Astrocyte (in vitro differentiated cells and primary cell): ENCODE data around the gene GCK. TPM values are rescaled to one million over a fixed set of nuclear protein-coding genes. Genes with fewer than 3 reads are reported as not detected.
A peak's percentile ranks its signal among the peaks of the same experiment; 100 is the strongest.

Experiments used
- DNase-seq: peaks from one replicate; pipeline ENCODE4 v3.0.0-alpha.2; 2010; ENCODE audit warnings: low read depth
- FAIRE-seq: peaks from 2 replicates; lab custom pipeline; 2011; peaks lifted over from hg19 to GRCh38; lab: Jason Lieb, UNC
- H2AFZ ChIP-seq: 2 replicates; pipeline ENCODE4 v1.6.0; 2012; ENCODE audit warnings: low read depth, low read length, inconsistent platforms
- H3K27ac ChIP-seq: 2 replicates; pipeline ENCODE4 v1.5.1; 2011; ENCODE audit warnings: low read depth, low read length, inconsistent platforms
- H3K27me3 ChIP-seq: 2 replicates; pipeline ENCODE4 v1.6.0; 2011; ENCODE audit warnings: low read length, inconsistent platforms; ENCODE audit not compliant: insufficient read depth
- H3K36me3 ChIP-seq: 2 replicates; pipeline ENCODE4 v1.5.1; 2011; ENCODE audit warnings: low read length, inconsistent platforms; ENCODE audit not compliant: insufficient read depth
- H3K4me1 ChIP-seq: 2 replicates; pipeline ENCODE4 v1.5.1; 2011; ENCODE audit warnings: low read length, inconsistent platforms; ENCODE audit not compliant: insufficient read depth
- H3K4me2 ChIP-seq: 2 replicates; pipeline ENCODE4 v1.6.0; 2012; ENCODE audit warnings: low read length, inconsistent platforms
- H3K4me3 ChIP-seq: 2 replicates; pipeline ENCODE4 v1.5.1; 2011; ENCODE audit warnings: low read depth, mild to moderate bottlenecking, low read length, inconsistent platforms; ENCODE audit not compliant: insufficient read depth
- H3K79me2 ChIP-seq: 2 replicates; pipeline ENCODE4 v1.6.0; 2012; ENCODE audit warnings: mild to moderate bottlenecking, low read length, inconsistent platforms; ENCODE audit not compliant: insufficient read depth
- H3K9ac ChIP-seq: 2 replicates; pipeline ENCODE4 v1.6.0; 2012; ENCODE audit warnings: mild to moderate bottlenecking, low read length, inconsistent platforms
- H3K9me3 ChIP-seq: 2 replicates; pipeline ENCODE4 v1.5.1; 2012; ENCODE audit warnings: low read depth, mild to moderate bottlenecking, low read length, inconsistent platforms; ENCODE audit not compliant: insufficient read depth
- H4K20me1 ChIP-seq: 2 replicates; pipeline ENCODE4 v1.6.0; 2012; ENCODE audit warnings: low read length, inconsistent platforms; ENCODE audit not compliant: insufficient read depth
- H3K27ac Mint-ChIP-seq: one replicate; pipeline ENCODE4 v1.8.0; 2021; ENCODE audit warnings: mild to moderate bottlenecking, mixed read lengths; ENCODE audit not compliant: unreplicated experiment
- H3K27me3 Mint-ChIP-seq: one replicate; pipeline ENCODE4 v1.8.0; 2021; ENCODE audit warnings: low read depth, mixed read lengths; ENCODE audit not compliant: unreplicated experiment
- H3K36me3 Mint-ChIP-seq: one replicate; pipeline ENCODE4 v1.8.0; 2021; ENCODE audit warnings: low read depth, mixed read lengths; ENCODE audit not compliant: unreplicated experiment
- H3K4me1 Mint-ChIP-seq: one replicate; pipeline ENCODE4 v1.8.0; 2021; ENCODE audit warnings: low read depth, mixed read lengths; ENCODE audit not compliant: unreplicated experiment
- H3K4me3 Mint-ChIP-seq: one replicate; pipeline ENCODE4 v1.8.0; 2021; ENCODE audit warnings: mild to moderate bottlenecking, moderate library complexity, mixed read lengths; ENCODE audit not compliant: unreplicated experiment
- H3K9me3 Mint-ChIP-seq: one replicate; pipeline ENCODE4 v1.8.0; 2021; ENCODE audit warnings: mild to moderate bottlenecking, mixed read lengths; ENCODE audit not compliant: unreplicated experiment
- EZH2 ChIP-seq: IDR thresholded peaks from 2 replicates; pipeline ENCODE4 v1.6.1; 2012; ENCODE audit warnings: mild to moderate bottlenecking, low read length, inconsistent platforms; ENCODE audit not compliant: insufficient read depth
- total RNA-seq: library from RNA; stranded (reverse); gene quantifications from 2 replicates; pipeline ENCODE4 v1.2.1, GENCODE V29; 2021
- TF ChIP-seq, protein P1 (sequence below): IDR thresholded peaks from 2 replicates; pipeline ENCODE4 v1.5.1; 2011; ENCODE audit warnings: low read depth, mild to moderate bottlenecking, inconsistent platforms, low read length, moderate library complexity; ENCODE audit not compliant: insufficient read depth

The GCK gene
- total RNA-seq, 1 donor from 2014 or later = not detected

DNA sequence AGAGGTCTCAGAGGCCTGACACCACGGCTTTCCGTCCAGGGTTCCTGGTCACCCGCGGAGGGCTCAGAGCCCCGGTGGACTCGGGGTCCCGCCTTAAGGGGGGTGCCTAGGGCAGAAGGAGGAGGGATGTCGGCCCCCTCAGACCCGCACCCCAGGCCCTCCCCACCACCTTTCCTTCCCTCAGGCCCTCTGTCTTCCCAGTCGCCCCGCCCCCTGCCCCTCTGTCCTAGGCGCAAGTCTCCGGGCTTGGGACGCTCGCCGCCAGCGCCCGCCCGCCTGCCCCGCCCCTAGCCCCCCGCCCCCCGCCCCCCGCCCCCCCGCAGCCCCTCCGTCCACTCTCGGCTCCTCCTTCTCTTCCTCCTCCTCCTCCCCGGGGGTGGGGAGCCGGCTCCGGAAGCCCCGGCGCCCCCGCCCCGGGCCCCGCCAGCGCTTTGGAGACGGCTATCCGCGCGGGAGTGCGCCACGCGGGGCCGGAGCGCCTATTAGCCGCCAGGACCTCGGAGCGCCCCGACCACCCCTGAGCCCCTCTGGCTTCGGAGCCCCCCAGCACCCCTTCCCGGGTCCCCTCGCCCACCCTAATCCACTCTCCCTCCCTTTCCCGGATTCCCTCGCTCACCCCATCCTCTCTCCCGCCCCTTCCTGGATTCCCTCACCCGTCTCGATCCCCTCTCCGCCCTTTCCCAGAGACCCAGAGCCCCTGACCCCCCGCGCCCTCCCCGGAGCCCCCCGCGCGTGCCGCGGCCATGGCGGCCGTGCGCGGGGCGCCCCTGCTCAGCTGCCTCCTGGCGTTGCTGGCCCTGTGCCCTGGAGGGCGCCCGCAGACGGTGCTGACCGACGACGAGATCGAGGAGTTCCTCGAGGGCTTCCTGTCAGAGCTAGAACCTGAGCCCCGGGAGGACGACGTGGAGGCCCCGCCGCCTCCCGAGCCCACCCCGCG is 85.0 kb downstream of the GCK start, which contains the start of gene AEBP1:
AEBP1 (plus strand) TSS at position 423 of the 937 bp plus-strand sequence; CDS start at position 744, 321 bp downstream.
- Histone ChIP-seq H3K79me2 (peaks cover 15% of the 10 kb centered on the region), H3K27ac (peak within 1 kb of the TSS; percentile 36), H3K36me3 (no peaks in the 10 kb centered on the region), H3K4me1 (peaks cover 29% of the 10 kb centered on the region), H3K4me3 (peak within 1 kb of the TSS; percentile 70), H3K4me2 (peak within 1 kb of the TSS; percentile 89), H4K20me1 (peaks cover 28% of the 10 kb centered on the region), H2AFZ (peak within 1 kb of the TSS; percentile 51), H3K9me3 (no peaks in the 10 kb centered on the region), H3K27me3 (no peaks in the 10 kb centered on the region), H3K9ac (peak within 1 kb of the TSS; percentile 75)
- TF ChIP-seq EZH2 = no peak
- TF ChIP-seq, protein P1, sequence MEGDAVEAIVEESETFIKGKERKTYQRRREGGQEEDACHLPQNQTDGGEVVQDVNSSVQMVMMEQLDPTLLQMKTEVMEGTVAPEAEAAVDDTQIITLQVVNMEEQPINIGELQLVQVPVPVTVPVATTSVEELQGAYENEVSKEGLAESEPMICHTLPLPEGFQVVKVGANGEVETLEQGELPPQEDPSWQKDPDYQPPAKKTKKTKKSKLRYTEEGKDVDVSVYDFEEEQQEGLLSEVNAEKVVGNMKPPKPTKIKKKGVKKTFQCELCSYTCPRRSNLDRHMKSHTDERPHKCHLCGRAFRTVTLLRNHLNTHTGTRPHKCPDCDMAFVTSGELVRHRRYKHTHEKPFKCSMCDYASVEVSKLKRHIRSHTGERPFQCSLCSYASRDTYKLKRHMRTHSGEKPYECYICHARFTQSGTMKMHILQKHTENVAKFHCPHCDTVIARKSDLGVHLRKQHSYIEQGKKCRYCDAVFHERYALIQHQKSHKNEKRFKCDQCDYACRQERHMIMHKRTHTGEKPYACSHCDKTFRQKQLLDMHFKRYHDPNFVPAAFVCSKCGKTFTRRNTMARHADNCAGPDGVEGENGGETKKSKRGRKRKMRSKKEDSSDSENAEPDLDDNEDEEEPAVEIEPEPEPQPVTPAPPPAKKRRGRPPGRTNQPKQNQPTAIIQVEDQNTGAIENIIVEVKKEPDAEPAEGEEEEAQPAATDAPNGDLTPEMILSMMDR = no peak
- peak within 1 kb of the TSS; percentile 78 for H3K27ac Mint-ChIP-seq
- FAIRE-seq = no peak
- no peaks in the 10 kb centered on the region for H3K27me3 Mint-ChIP-seq
- H3K4me3 Mint-ChIP-seq = peak within 1 kb of the TSS; percentile 85
- H3K36me3 Mint-ChIP-seq = peaks cover 6% of the 10 kb centered on the region
- peak; percentile 27 for DNase-seq
- no peaks in the 10 kb centered on the region for H3K9me3 Mint-ChIP-seq
- H3K4me1 Mint-ChIP-seq = peaks cover 34% of the 10 kb centered on the region

DNA sequence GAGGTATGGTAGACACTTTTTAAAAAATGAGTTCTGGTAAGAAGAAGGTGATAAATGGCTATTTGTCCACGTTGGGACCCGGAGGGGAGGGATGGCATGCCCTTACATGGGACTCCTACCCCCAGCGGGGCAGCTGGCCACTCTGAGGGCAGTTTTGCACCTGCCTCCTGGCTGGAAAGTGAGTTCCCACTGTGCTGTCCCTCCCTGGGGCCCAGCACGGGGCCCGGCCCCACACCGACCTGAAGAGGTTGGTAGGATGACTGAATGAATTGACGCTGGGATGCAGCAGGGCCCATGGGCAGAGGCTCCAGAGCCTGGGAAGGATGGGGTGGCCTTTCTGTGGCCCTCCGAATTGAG is 85.7 kb downstream of the GCK start:
- Mint-ChIP-seq H3K27ac (no peak overlapping the region), H3K4me1 (peaks cover 34% of the 10 kb centered on the region), H3K9me3 (no peaks in the 10 kb centered on the region), H3K27me3 (no peaks in the 10 kb centered on the region), H3K36me3 (peaks cover 6% of the 10 kb centered on the region), H3K4me3 (peak overlapping the region; percentile 66)
- peaks cover 24% of the 10 kb centered on the region for H4K20me1 ChIP-seq
- H2AFZ ChIP-seq = peak overlapping the region; percentile 34
- FAIRE-seq (no peak), DNase-seq (no peak)
- TF ChIP-seq EZH2 = no peak
- TF ChIP-seq, protein P1 = no peak
- H3K27ac ChIP-seq = no peak overlapping the region
- H3K9me3 ChIP-seq = no peaks in the 10 kb centered on the region
- H3K4me1 ChIP-seq = peaks cover 29% of the 10 kb centered on the region
- peak overlapping the region; percentile 50 for H3K4me2 ChIP-seq
- H3K27me3 ChIP-seq = no peaks in the 10 kb centered on the region
- H3K79me2 ChIP-seq = peaks cover 15% of the 10 kb centered on the region
- H3K4me3 ChIP-seq = no peak overlapping the region
- no peaks in the 10 kb centered on the region for H3K36me3 ChIP-seq
- H3K9ac ChIP-seq = no peak overlapping the region
